GM19023 (cell line): Measurements from ENCODE around the gene FOSL1.
"Not testable (repeated sequence)": the region's sequence is repeated elsewhere in the genome, so short reads cannot be mapped to it uniquely, and the experiment has no call there.

Source experiments
- ATAC-seq: cut with Tn5 transposase; IDR thresholded peaks from one replicate; pipeline ENCODE4 v1.9.1; 2021; ENCODE audit warnings: mild to moderate bottlenecking, moderate library complexity; ENCODE audit not compliant: unreplicated experiment

FOSL1 gene

GRCh38 chr11:65854161-65854592 lies 46.0 kb downstream of the FOSL1 start:
- no peak for ATAC-seq

DNA sequence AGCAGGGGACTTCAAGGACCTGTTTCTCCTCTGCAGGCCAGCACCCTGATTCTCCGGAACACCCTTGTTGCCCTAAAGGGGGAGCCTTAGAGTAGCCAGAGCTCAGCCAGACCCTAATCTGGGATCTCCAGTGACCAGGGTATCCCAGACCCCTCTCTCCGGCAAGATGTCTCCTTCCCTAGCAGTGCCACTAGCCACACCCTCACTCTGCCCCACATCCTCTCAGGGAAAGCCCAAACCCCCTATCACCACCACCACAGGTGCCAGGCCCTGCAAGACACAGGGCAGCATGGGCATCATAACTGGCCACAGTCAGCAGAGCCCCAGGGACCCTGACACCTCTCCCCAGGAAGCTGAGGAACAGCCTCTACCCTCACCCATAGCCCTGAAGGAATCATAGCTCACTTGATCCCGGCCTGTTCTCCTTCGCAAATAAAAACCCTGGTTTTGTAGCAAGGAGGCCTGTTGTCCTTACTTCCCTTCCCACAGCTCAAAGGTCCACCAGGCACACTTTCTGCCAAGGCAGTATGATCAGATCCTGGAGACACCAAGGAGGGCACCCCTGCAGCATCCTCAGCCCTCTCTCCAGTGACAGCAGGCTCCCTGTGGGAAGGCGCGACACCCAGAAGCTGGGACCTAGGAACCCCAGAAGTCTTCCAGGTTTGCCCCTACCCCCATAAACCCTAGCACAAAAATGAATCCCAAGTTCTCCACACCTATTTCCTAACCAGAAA lies 46.8 kb downstream of the FOSL1 start:
- ATAC-seq: no peak

- ATAC-seq: no peak
These were observed 47.5 kb downstream of the FOSL1 start for GRCh38 chr11:65852508-65853245.

GRCh38 chr11:65851811-65852507 lies 48.2 kb downstream of the FOSL1 start:
- ATAC-seq: no peak

DNA sequence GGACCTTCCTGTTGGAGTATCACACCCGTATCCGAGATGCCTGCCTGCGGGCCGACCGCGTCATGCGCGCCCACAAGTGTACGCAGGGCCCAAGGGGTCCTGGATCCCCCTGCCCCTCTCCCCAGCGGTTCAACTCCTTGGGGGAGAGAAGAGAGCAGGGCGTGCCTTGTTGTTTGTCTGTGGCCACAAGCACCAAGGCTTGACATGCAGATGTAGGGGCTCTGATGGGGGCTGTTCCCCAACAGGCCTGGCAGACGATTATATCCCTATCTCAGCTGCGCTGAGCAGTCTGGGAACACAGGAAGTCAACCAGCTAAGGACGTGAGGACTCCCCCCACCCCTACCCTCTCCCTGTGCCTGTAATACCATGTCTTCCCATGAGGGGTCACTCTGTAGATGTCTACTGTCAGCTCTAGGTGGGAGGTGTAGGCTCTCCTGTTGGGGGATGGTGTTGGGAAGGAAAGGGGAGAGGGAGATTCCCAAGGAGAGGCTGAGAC lies 49.1 kb downstream of the FOSL1 start:
- ATAC-seq: no peak

GRCh38 chr11:65850217-65851082 lies 49.7 kb downstream of the FOSL1 start:
- no peak for ATAC-seq

- ATAC-seq: no peak
These were observed 50.4 kb downstream of the FOSL1 start for GRCh38 chr11:65849771-65850216.

- no peak for ATAC-seq
These were observed 50.8 kb downstream of the FOSL1 start for GRCh38 chr11:65849366-65849765.

GRCh38 chr11:65848693-65849092 lies 51.5 kb downstream of the FOSL1 start:
- not testable (repeated sequence) for ATAC-seq

DNA sequence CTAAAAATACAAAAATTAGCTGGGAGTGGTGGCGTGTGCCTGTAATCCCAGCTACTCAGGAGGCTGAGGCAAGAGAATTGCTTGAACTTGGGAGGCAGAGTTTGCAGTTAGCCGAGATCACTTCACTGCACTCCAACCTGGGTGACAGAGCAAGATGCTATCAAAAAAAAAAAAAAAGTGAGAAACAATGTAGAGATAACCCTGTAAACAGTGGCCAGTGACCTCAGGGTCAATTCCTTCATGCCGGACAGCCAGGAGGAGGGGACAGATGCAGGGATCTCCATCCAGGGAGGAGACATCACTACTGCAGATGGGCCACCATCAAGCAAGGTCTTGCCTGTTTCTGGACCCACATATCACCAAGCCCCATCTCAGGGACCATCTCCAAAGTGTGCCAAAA lies 52.4 kb downstream of the FOSL1 start:
- ATAC-seq: no peak

GRCh38 chr11:65844231-65844872 lies 55.8 kb downstream of the FOSL1 start:
- no peak for ATAC-seq

DNA sequence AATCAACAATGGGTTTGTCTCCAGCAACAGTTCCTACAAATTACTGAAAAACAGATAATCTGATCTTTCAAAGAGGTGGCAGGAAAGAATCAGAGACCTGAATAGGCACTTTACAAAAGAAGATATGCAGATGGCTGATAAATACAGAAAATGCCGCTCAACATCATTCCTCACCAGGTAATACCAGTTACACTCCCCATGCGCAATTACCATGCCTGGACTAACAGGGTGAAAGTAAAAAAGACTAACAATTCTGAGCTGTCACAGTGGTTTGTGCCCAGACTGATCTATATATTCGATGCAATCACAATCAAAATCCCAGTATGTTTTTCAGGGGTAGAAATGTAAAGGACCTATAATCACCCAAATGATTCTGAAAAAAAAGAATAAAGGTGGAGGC lies 56.4 kb downstream of the FOSL1 start:
- no peak for ATAC-seq

DNA sequence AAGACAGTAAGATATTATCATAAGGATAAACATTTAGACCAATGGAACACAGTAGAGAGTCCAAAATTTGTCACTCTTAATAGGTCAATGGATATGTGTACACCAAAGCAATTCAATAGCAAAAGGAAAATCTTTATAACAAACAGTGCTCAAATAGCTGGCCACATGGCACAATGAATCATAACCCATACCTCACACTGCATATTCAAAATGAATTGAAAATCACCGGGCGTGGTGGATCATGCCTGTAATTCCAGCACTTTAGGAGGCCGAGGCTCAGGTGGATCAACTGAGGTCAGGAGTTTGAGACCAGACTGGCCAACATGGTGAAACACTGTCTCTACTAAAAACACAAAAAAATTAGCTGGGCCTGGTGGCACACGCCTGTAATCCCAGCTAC lies 58.0 kb downstream of the FOSL1 start:
- ATAC-seq: no peak
